ENCODE results near the gene RXFP1.

RXFP1 gene

GRCh38 chr4:158535130-158535614 lies 13.5 kb downstream of the RXFP1 start:
- H3K36me3 Mint-ChIP-seq (ENCODE audit: low read depth): no peaks in the 10 kb centered on the region
- H3K27me3 Mint-ChIP-seq (ENCODE audit: low read depth): peaks cover 3% of the 10 kb centered on the region
- H3K4me3 Mint-ChIP-seq: no peak overlapping the region
- no peak for TF ChIP-seq CTCF (IDR thresholded peaks at IDR 0.05; ENCODE audit: unreplicated experiment in 3 of 3)
- H3K4me1 Mint-ChIP-seq: no peaks in the 10 kb centered on the region
- H3K9me3 Mint-ChIP-seq: no peaks in the 10 kb centered on the region
- no peak overlapping the region for H3K27ac Mint-ChIP-seq

- Mint-ChIP-seq H3K4me3 (no peak overlapping the region), H3K27me3 (ENCODE audit: low read depth) (peaks cover 3% of the 10 kb centered on the region), H3K36me3 (ENCODE audit: low read depth) (no peaks in the 10 kb centered on the region), H3K27ac (no peak overlapping the region), H3K9me3 (no peaks in the 10 kb centered on the region), H3K4me1 (no peaks in the 10 kb centered on the region)
- no peak for TF ChIP-seq CTCF (IDR thresholded peaks at IDR 0.05; ENCODE audit: unreplicated experiment in 3 of 3)
These were observed 15.2 kb downstream of the RXFP1 start for GRCh38 chr4:158536833-158537232.

GRCh38 chr4:158538176-158538575 lies 16.5 kb downstream of the RXFP1 start:
- Mint-ChIP-seq H3K4me1 (no peaks in the 10 kb centered on the region), H3K9me3 (no peaks in the 10 kb centered on the region), H3K4me3 (no peak overlapping the region), H3K36me3 (ENCODE audit: low read depth) (no peaks in the 10 kb centered on the region), H3K27ac (no peak overlapping the region), H3K27me3 (ENCODE audit: low read depth) (peaks cover 3% of the 10 kb centered on the region)
- no peak for TF ChIP-seq CTCF (IDR thresholded peaks at IDR 0.05; ENCODE audit: unreplicated experiment in 3 of 3)

GRCh38 chr4:158538911-158539310 lies 17.2 kb downstream of the RXFP1 start:
- no peaks in the 10 kb centered on the region for H3K36me3 Mint-ChIP-seq (ENCODE audit: low read depth)
- H3K27ac Mint-ChIP-seq: no peak overlapping the region
- H3K9me3 Mint-ChIP-seq: no peaks in the 10 kb centered on the region
- no peak overlapping the region for H3K4me3 Mint-ChIP-seq
- H3K4me1 Mint-ChIP-seq: no peaks in the 10 kb centered on the region
- H3K27me3 Mint-ChIP-seq (ENCODE audit: low read depth): peaks cover 3% of the 10 kb centered on the region
- TF ChIP-seq CTCF (IDR thresholded peaks at IDR 0.05; ENCODE audit: unreplicated experiment in 3 of 3): no peak

- Mint-ChIP-seq H3K27ac (no peak overlapping the region), H3K36me3 (ENCODE audit: low read depth) (no peaks in the 10 kb centered on the region), H3K27me3 (ENCODE audit: low read depth) (no peaks in the 10 kb centered on the region), H3K4me3 (no peak overlapping the region), H3K4me1 (no peaks in the 10 kb centered on the region), H3K9me3 (no peaks in the 10 kb centered on the region)
- TF ChIP-seq CTCF (IDR thresholded peaks at IDR 0.05; ENCODE audit: unreplicated experiment in 3 of 3): no peak
These were observed 18.6 kb downstream of the RXFP1 start for GRCh38 chr4:158540125-158540907.

- Mint-ChIP-seq H3K9me3 (no peaks in the 10 kb centered on the region), H3K36me3 (ENCODE audit: low read depth) (no peaks in the 10 kb centered on the region), H3K27me3 (ENCODE audit: low read depth) (no peaks in the 10 kb centered on the region), H3K4me3 (no peak overlapping the region), H3K4me1 (no peaks in the 10 kb centered on the region), H3K27ac (no peak overlapping the region)
- TF ChIP-seq CTCF (IDR thresholded peaks at IDR 0.05; ENCODE audit: unreplicated experiment in 3 of 3): no peak
These were observed 19.8 kb downstream of the RXFP1 start for GRCh38 chr4:158541506-158541905.
